ENCODE measurements around the gene IRF2BPL.

Gene IRF2BPL
- total RNA-seq = 46.6 to 82.5 (median 52.1) reads per million in 4 experiments

- peak; percentile 87 for DNase-seq
Observed at GRCh38 chr14:77028384-77029231, at the start of gene IRF2BPL. IRF2BPL (minus strand) TSS chr14:77028708; CDS start chr14:77027792, 916 bp downstream.

DNA sequence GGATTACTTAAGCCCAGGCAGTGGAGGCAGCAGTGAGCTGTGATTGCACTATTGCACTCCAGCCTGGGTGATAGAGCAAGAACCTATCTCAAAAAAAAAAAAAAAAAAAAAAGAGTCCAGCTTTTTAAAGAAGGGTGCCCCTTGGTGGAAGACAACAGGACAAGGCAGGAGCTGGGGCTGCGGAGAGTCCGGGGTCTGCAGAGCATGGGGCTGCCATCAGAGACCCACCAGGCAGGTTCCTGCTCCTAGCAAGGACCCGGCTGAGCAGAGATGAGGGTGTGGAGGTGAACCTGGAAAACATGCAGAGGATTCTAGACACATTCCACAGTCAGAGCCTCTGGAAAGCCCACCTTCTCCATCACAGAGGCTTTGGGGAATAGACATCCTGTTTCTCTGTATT, 48.5 kb upstream of the IRF2BPL start:
- no peak for DNase-seq

- no peak for DNase-seq
Observed at GRCh38 chr14:77076113-77076631, 47.7 kb upstream of the IRF2BPL start.

DNA sequence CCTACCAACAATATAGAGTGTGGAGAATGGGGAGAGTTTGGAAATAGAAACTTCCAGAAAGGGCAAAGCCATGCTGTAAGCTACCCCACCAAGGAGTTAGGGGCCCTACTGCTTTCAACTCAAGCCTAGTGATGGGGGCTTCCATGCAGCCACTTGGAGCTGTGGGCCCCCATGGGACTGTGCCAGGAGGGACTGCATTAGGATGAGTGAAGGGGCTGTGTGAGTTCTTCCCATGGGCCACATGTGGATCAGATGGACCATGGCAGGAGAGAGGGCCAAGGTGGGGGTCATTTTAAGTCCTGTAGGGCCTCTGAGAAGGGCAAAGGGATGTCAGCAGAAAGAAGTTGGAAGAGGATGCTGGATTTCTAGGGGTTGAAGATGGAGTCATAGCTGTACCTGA, 46.5 kb upstream of the IRF2BPL start:
- no peak for DNase-seq

GRCh38 chr14:77071938-77072388, 43.5 kb upstream of the IRF2BPL start:
- no peak for DNase-seq

GRCh38 chr14:77069551-77069950, 41.0 kb upstream of the IRF2BPL start:
- DNase-seq = no peak

DNA sequence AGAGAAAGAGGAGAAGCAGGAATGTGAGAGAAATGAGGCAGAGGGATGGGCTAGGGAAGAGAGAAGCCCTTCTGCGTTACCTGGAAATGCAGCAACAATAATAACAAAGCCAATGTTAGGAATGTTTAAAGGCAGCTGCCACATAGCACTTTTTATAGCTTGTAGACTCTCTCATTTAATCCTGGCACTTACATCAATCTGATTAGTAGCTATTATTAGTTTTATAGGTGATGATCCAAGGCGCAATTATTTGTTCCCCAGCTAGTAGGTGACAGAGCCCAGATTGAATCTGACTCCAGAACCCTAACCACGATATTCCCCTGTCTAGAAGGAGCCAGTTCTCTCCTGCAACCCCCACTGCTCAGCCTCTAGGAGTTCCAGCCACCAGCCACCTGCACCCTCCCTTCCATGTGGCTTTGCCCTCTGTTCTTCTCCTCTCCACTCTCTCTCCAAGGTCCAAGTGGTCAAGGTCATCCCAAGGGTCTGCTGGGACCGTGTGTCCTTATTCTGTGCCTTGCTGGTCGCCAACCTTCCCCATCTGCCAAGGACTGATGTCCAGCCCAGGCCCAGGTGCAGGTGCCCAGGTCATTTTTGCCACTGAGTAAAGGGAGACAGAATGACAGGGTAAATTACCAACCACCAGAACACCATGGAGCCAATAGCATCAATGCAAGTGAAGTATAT, 40.2 kb upstream of the IRF2BPL start:
- no peak for DNase-seq

GRCh38 chr14:77067632-77068516, 39.4 kb upstream of the IRF2BPL start:
- peak; percentile 22 for DNase-seq

DNA sequence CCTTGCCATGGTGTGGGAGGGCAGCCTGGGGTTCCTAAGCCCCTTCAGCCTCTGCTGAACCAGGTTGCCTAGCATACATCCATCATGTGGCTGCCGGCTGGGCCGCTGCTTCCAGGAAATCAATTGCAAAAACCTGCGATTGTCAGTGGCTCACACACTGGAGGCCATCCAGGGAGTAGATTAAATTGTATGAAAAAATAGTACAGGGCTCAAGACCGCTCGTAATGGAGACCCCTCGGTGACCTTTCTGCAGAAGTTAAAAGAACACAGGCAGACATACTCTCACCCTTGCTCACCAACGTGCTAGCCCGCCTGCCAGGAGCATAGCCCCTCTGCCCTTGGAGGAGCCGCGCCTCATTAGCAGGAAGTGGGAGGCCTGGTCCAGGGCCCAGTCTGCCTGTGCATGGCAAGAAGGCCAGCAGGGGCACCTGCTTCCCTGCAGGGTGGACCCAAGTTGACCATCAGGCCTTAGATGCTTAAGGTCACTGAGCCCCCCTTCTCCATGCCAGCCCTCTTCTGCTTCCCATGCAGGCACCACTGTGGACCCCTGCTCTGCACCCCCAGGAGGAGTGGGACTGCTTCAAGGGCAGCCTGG, 38.2 kb upstream of the IRF2BPL start:
- DNase-seq = no peak

- no peak for DNase-seq
Observed at GRCh38 chr14:77065851-77066577, 37.5 kb upstream of the IRF2BPL start.

GRCh38 chr14:77064521-77065178, 36.1 kb upstream of the IRF2BPL start:
- DNase-seq = no peak

DNA sequence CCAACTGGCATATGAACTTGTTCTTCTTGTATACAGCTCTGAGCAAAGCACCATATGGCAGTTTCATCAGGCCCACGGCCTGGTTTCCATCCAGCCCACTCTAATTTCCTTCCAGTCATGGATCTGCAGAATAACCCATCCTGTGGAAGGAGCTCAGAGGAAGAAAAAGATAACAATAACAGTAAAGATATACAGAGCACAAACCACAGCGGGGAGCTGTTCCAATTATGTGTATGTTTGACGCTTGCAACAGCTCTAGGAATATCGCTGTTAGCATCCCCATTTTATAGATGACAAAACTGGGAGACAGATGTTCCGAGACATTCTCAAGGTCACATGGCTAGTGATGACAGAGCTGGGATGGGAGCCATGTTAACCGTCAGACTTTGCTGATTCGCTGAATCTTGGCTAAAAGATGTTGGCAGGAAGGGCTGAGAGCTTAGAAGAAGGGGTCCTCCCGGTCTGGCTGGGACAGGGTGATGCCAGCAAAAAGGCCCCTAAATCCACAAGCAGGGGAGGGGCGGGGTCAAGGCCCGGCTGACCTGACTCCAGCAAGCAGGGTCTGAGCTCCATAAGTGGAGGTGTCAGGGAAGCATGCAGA, 35.2 kb upstream of the IRF2BPL start:
- no peak for DNase-seq

- DNase-seq = no peak
Observed at GRCh38 chr14:77062261-77062660, 33.8 kb upstream of the IRF2BPL start.

DNA sequence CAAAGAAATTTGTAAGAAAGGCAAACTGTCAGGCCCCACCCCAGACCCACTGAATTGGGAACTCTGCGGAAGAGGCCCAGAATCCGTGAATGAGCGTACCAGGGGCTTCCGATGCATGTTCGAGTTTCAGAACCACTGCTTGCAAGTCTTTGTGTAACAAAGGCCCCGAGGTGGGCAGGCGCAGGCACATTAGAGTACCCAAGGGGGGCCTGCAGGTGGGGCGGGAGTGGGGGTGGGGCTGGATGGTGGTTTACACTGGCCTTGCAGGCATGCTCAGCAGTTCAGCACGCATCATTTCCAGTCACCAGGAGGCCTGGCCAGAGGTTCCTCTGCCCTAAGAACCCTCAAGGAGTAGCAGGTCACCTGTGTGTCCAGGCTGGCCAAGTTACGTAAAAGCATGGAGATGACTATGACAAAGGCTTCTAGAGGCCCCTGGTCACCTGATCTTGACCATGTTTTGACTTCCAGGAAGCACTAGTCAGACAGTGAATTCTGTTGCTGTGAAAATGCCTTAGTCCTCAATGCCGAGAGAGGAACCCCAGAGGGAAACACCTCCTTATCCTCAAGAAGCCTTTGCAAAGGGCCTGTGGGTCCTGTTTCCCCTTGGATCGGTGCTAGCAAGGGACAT, 33.2 kb upstream of the IRF2BPL start:
- no peak for DNase-seq

DNA sequence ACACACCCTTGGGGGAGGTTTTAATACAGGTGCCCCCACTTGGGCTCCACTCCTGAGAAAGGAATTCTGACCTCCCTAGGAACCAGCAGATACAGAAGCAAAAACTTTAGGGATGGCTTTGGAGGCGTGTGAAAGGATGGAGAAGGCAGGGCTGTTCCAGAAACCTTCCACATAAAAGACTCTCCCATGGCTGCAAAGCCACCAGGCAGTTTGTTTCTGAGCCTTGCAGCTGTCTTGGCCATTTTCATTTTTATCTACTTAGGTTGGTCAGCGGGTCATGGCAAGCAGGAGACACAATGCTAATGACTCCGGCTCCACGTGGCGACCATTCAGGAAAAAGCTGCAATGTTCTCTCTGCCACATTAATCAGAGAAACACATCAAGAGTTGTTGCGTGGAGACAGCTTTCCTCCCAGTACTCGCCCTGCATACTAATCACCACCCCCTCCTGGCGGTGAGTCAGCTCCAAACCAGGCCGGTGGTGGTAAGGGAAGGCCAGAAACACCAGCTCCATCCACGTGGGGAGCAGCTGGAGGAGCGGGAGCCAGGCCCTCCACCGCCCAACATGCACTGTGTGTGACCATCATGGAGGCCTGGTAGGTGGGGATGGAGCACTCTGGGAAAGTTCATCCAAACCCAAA, 30.9 kb upstream of the IRF2BPL start:
- DNase-seq = no peak

GRCh38 chr14:77058785-77059184, 30.3 kb upstream of the IRF2BPL start:
- no peak for DNase-seq

DNA sequence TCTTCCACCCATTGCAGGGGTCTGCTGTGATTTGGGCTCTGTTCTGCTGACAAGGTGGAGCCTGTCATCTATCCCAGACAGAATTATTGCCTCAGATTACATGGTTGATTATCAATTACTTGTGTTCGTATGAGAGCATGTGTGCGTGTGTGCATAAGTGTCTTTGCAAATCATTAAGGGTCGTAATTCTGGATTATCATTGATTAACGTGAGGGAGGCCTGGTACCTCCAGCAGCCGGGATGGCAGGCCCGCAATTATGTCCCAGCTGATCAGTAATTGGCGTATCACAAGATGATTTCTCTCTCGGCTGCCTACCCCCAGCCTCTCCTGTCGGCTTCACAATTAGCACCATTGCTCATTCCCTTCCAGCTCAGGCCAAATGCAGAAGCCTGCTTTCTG, 29.6 kb upstream of the IRF2BPL start:
- DNase-seq = no peak

DNA sequence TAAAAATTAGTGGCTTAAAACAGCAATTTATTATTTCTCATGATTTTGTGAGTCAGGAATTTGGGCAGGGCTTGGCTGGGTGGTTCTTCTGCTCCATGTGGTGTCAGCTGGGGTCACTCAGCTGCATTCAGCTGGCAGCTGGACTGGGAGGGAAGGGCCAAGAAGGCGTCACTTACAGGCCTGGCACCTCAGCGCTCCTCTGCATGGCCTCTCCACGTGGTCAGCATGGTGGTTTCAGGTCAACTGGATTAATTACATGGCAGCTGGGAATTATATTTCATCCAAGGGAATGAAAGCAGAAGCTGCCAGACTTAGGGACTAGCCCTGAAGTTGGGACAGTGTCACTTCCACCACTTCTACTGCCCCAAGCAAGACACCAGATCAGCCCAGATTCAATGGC, 27.5 kb upstream of the IRF2BPL start:
- DNase-seq = no peak

DNA sequence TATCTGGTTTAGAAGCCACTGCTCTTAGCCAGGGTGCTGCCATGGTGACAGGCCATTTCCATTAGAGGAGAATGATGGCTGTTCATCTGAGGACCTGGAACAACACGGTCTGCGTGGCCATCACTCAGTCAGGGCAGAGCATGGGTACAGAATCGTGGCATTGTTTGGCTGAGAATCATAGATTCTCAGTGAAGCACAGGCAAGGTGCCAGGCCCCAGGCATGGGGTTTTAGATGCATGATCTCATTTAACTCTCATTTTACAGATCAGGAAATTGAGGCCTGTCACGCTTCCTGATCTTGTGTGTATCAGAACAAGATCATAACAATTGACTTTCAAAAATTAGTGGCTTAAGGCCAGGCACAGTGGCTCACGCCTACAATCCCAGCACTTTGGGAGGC, 26.8 kb upstream of the IRF2BPL start:
- no peak for DNase-seq

All from effector CD8-positive, alpha-beta T cell (primary cell).